K562 (cell line): Measurements from ENCODE around the gene HINT3. TPM values are rescaled to one million over a fixed set of nuclear protein-coding genes. Genes with fewer than 3 reads are reported as not detected.
A peak's percentile ranks its signal among the peaks of the same experiment; 100 is the strongest.

Source experiments
- BRD9 ChIP-seq: fragments of 450-650 bp; IDR thresholded peaks from 2 replicates; pipeline ENCODE4 v1.6.1; 2018; ENCODE audit warnings: low read depth; ENCODE audit not compliant: partially characterized antibody
- CBX3 ChIP-seq, 2 experiments: IDR thresholded peaks; 1 replicate in 1 of 2; 2 replicates in 1 of 2; pipeline ENCODE4 v1.6.1; 2012; ENCODE audit warnings: inconsistent platforms in 2 of 2, low read length in 2 of 2, borderline replicate concordance in 1 of 2, control low read depth in 1 of 2
- CXXC5 ChIP-seq: fragments of 250-450 bp; sonication (Bioruptor Pico); IDR thresholded peaks from 2 replicates; pipeline ENCODE4 v1.8.0; 2022; ENCODE audit warnings: inconsistent platforms, mild to moderate bottlenecking, moderate library complexity
- FOXM1 ChIP-seq, 2 experiments: fragments of 450-650 bp in 1 of 2; sonication (generic) in 1 of 2; formaldehyde crosslinking in 1 of 2; IDR thresholded peaks; 2 replicates each; pipeline versions ENCODE4 v1.6.1 to v1.9.0; 2017 to 2022; ENCODE audit warnings: low read depth in 2 of 2, mild to moderate bottlenecking in 2 of 2, missing genetic modification reagents in 1 of 2, moderate library complexity in 1 of 2
- HLTF ChIP-seq: fragments of 450-650 bp; IDR thresholded peaks from 2 replicates; pipeline ENCODE4 v1.6.1; 2016
- HSF4 ChIP-seq: fragments of 250-450 bp; sonication (Bioruptor Pico); IDR thresholded peaks from 2 replicates; pipeline ENCODE4 v2.1.2; 2022; ENCODE audit warnings: mild to moderate bottlenecking, moderate library complexity, borderline replicate concordance
- IFI16 ChIP-seq: fragments of 250-450 bp; sonication (Bioruptor Pico); IDR thresholded peaks from 2 replicates; pipeline ENCODE4 v2.1.2; 2022; ENCODE audit warnings: mild to moderate bottlenecking, inconsistent platforms
- L3MBTL2 ChIP-seq: fragments of 450-650 bp; IDR thresholded peaks from 2 replicates; pipeline ENCODE4 v1.6.1; 2016; ENCODE audit warnings: mild to moderate bottlenecking, moderate library complexity
- MYBL2 ChIP-seq, 2 experiments: fragments of 450-650 bp in 1 of 2; sonication (generic) in 1 of 2; formaldehyde crosslinking in 1 of 2; IDR thresholded peaks; 2 replicates each; pipeline versions ENCODE4 v1.6.1 to v1.8.1; 2017 to 2022; ENCODE audit warnings: borderline replicate concordance in 1 of 2, inconsistent platforms in 1 of 2, low read depth in 1 of 2, mild to moderate bottlenecking in 1 of 2, missing genetic modification reagents in 1 of 2, moderate library complexity in 1 of 2
- PKNOX1 ChIP-seq: fragments of 450-650 bp; IDR thresholded peaks from 2 replicates; pipeline ENCODE4 v1.6.1; 2016
- SMARCA4 ChIP-seq: fragments of 450-650 bp; IDR thresholded peaks from 2 replicates; pipeline ENCODE4 v1.6.1; 2016
- TAL1 ChIP-seq: fragments of 450-650 bp; IDR thresholded peaks from 2 replicates; pipeline ENCODE4 v1.6.1; 2016; ENCODE audit warnings: mild to moderate bottlenecking
- TEAD4 ChIP-seq, 2 experiments: sonication (generic) in 1 of 2; formaldehyde crosslinking in 1 of 2; IDR thresholded peaks; 2 replicates each; pipeline versions ENCODE4 v1.6.1 to v1.8.0; 2012 to 2022; ENCODE audit warnings: borderline replicate concordance in 1 of 2, inconsistent platforms in 1 of 2, low read length in 1 of 2, mild to moderate bottlenecking in 1 of 2, missing genetic modification reagents in 1 of 2
- TRIM24 ChIP-seq, 2 experiments: fragments of 450-650 bp; IDR thresholded peaks; 2 replicates each; pipeline ENCODE4 v1.6.1; 2016
- ZBED1 ChIP-seq: IDR thresholded peaks from 2 replicates; pipeline ENCODE4 v1.6.1; 2014
- ZNF445 ChIP-seq: fragments of 250-450 bp; sonication (Bioruptor Pico); IDR thresholded peaks from 2 replicates; pipeline ENCODE4 v1.4.0; 2020; ENCODE audit warnings: low read depth, mild to moderate bottlenecking, moderate library complexity
- polyA plus RNA-seq, 8 experiments: library from polyadenylated mRNA; depleted of rRNA in 4 of 8; stranded (reverse) in 5 of 8; unstranded in 3 of 8; fragments of >200 nt; fragmentation: Nextera tagmentation in 2 of 8; fragmentation: Illumina TruSeq in 1 of 8; extraction: Ambion mirVana in 2 of 8; extraction: Trizol in 1 of 8; gene quantifications; 2 replicates each; pipeline versions ENCODE4 v1.2.1 to v1.2.3, GENCODE V29; 2011 to 2014; ENCODE audit warnings: inconsistent platforms in 1 of 8, missing spikeins in 1 of 8
- total RNA-seq, 7 experiments: library from RNA; depleted of rRNA in 6 of 7; stranded (reverse); fragments of >200 nt in 6 of 7; fragmentation: Illumina TruSeq in 2 of 7; extraction: Trizol in 2 of 7; gene quantifications; 2 replicates each; pipeline versions ENCODE4 v1.2.1 to v1.2.3, GENCODE V29; 2011 to 2021; ENCODE audit warnings: low replicate concordance in 1 of 7
- TF ChIP-seq, protein P1 (sequence below): sonication (generic); formaldehyde crosslinking; IDR thresholded peaks from 2 replicates; pipeline ENCODE4 v1.8.1; 2023; ENCODE audit warnings: missing genetic modification reagents, mild to moderate bottlenecking, borderline replicate concordance
- TF ChIP-seq, protein P2 (sequence below): sonication (generic); formaldehyde crosslinking; IDR thresholded peaks from 2 replicates; pipeline ENCODE4 v1.8.0; 2022; ENCODE audit warnings: missing genetic modification reagents, mild to moderate bottlenecking, borderline replicate concordance

The HINT3 gene
- total and polyA plus RNA-seq, 9 of the 15 experiments (the other 6 are each of a cell fraction or from before 2014, with no cell fraction given): 1.4 to 16.6 (median 10.8) TPM

DNA sequence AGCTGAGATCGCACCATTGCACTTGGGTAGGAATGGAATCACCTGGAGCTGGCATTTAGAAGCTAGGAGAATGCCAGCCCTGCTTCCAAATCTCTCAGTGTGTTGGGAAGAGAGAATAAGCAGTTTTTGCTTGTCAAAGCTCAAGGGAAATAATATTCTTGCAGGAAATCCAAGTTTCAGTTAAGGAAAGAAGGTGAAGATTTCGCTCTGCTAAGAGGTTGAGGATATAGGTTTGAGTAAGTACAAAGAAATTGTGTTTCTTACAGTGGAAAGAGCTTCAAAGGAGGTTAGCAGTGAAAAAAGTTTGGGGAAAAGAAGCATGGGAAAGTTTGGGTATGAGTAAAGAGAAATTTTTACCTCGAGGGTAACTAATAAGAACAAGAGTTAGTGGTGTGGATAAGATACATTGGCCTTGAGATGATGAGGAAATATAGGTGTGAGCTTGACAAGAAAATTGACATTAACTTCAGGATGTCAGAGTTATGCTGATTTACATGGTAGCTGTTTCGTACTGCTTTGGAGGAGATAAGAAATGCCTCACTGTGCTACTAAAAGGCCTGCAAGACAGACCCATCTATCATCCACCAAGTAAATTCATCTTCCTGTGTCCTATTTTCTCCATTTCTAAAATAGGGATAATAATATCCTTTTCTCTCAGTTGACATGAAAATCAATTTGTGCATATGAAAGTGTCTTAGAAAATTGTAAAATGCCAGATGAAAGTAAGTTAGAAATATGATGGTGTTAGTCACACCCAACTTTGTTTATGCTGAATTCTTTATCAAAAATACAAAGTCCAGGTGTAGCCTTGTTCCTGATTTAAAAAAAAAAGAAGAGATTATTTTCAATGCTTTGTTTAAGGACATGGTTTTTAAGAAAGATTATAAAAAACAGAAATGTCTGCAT lies 12.8 kb upstream of the HINT3 start (continued):
- TF ChIP-seq MYBL2 (IDR thresholded peaks at IDR 0.05; ENCODE audit: low read depth) (peak; percentile 26; the same call in 1 of the 2 replicates), MYBL2 (CRISPR knock-in tag; IDR thresholded peaks at IDR 0.05; ENCODE audit: borderline replicate concordance) (no peak), CXXC5 (CRISPR knock-in tag) (peak; percentile 35; the same call in 1 of the 2 replicates), TAL1 (peak; percentile 52), L3MBTL2 (peak; percentile 4; the same call in 1 of the 2 replicates), TEAD4 (IDR thresholded peaks at IDR 0.05; ENCODE audit: low read length) (peak; percentile 72), TEAD4 (CRISPR knock-in tag; IDR thresholded peaks at IDR 0.05; ENCODE audit: borderline replicate concordance) (no peak), HLTF (peak; percentile 30; the same call in 1 of the 2 replicates), HSF4 (CRISPR knock-in tag) (no peak), CBX3 (IDR thresholded peaks at IDR 0.05; ENCODE audit: borderline replicate concordance in 1 of 2, low read length in 2 of 2) (peak in 1 of 2 experiments; percentile 22; a peak in 1 of 3 replicates), IFI16 (CRISPR knock-in tag) (no peak), ZBED1 (no peak), BRD9 (peak; percentile 48), TRIM24 (IDR thresholded peaks at IDR 0.05) (0 out of 4 replicates have a peak, but pooled peaks of 1 of the 2 experiments have one; percentile 16), PKNOX1 (peak; percentile 89), ZNF445 (CRISPR knock-in tag) (no peak), FOXM1 (IDR thresholded peaks at IDR 0.05; ENCODE audit: low read depth) (0 out of 2 replicates have a peak, but pooled peaks have one; percentile 11), FOXM1 (CRISPR knock-in tag; IDR thresholded peaks at IDR 0.05; ENCODE audit: low read depth) (no peak), SMARCA4 (peak; percentile 67)
- TF ChIP-seq, protein P1, sequence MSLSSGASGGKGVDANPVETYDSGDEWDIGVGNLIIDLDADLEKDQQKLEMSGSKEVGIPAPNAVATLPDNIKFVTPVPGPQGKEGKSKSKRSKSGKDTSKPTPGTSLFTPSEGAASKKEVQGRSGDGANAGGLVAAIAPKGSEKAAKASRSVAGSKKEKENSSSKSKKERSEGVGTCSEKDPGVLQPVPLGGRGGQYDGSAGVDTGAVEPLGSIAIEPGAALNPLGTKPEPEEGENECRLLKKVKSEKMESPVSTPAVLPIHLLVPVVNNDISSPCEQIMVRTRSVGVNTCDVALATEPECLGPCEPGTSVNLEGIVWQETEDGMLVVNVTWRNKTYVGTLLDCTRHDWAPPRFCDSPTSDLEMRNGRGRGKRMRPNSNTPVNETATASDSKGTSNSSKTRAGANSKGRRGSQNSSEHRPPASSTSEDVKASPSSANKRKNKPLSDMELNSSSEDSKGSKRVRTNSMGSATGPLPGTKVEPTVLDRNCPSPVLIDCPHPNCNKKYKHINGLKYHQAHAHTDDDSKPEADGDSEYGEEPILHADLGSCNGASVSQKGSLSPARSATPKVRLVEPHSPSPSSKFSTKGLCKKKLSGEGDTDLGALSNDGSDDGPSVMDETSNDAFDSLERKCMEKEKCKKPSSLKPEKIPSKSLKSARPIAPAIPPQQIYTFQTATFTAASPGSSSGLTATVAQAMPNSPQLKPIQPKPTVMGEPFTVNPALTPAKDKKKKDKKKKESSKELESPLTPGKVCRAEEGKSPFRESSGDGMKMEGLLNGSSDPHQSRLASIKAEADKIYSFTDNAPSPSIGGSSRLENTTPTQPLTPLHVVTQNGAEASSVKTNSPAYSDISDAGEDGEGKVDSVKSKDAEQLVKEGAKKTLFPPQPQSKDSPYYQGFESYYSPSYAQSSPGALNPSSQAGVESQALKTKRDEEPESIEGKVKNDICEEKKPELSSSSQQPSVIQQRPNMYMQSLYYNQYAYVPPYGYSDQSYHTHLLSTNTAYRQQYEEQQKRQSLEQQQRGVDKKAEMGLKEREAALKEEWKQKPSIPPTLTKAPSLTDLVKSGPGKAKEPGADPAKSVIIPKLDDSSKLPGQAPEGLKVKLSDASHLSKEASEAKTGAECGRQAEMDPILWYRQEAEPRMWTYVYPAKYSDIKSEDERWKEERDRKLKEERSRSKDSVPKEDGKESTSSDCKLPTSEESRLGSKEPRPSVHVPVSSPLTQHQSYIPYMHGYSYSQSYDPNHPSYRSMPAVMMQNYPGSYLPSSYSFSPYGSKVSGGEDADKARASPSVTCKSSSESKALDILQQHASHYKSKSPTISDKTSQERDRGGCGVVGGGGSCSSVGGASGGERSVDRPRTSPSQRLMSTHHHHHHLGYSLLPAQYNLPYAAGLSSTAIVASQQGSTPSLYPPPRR (CRISPR knock-in tag): no peak
- TF ChIP-seq, protein P2, sequence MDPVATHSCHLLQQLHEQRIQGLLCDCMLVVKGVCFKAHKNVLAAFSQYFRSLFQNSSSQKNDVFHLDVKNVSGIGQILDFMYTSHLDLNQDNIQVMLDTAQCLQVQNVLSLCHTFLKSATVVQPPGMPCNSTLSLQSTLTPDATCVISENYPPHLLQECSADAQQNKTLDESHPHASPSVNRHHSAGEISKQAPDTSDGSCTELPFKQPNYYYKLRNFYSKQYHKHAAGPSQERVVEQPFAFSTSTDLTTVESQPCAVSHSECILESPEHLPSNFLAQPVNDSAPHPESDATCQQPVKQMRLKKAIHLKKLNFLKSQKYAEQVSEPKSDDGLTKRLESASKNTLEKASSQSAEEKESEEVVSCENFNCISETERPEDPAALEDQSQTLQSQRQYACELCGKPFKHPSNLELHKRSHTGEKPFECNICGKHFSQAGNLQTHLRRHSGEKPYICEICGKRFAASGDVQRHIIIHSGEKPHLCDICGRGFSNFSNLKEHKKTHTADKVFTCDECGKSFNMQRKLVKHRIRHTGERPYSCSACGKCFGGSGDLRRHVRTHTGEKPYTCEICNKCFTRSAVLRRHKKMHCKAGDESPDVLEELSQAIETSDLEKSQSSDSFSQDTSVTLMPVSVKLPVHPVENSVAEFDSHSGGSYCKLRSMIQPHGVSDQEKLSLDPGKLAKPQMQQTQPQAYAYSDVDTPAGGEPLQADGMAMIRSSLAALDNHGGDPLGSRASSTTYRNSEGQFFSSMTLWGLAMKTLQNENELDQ: no peak
